Gastroesophageal sphincter (tissue), 3 donors: ENCODE results near the gene ZDHHC3.
"Not testable (repeated sequence)": the region's sequence is repeated elsewhere in the genome, so short reads cannot be mapped to it uniquely, and the experiment has no call there.

Experiments used
- CTCF ChIP-seq, 4 experiments: fragments of 200-600 bp in 2 of 4; fragments of 450-650 bp in 2 of 4; sonication (generic) in 1 of 4; IDR thresholded peaks; one replicate each; pipeline ENCODE4 v1.5.1; 2017 to 2019; ENCODE audit warnings: antibody characterized with exemption in 4 of 4, mild to moderate bottlenecking in 2 of 4, moderate library complexity in 2 of 4
- POLR2A ChIP-seq, 2 donors: fragments of 450-650 bp; IDR thresholded peaks; one replicate each; pipeline ENCODE4 v1.6.1; 2017; ENCODE audit warnings: antibody characterized with exemption in 2 of 2, mild to moderate bottlenecking in 2 of 2, moderate library complexity in 1 of 2

GRCh38 chr3:44986330-44986729 lies 10.4 kb upstream of the ZDHHC3 start:
- TF ChIP-seq POLR2A, CTCF (IDR thresholded peaks at IDR 0.05): not testable (repeated sequence)
